ENCODE results near the gene DHCR24.

The DHCR24 gene

GRCh38 chr1:54849219-54850068 is 37.6 kb downstream of the DHCR24 start:
- H3K9me3 ChIP-seq (ENCODE audit: control insufficient read depth, insufficient read depth, low read depth, low read length), result no peaks in the 10 kb centered on the region
- CTCF ChIA-PET, result no interaction called here
- H3K27ac ChIP-seq (ENCODE audit: extremely low read depth, low read depth, low read length), result no peak overlapping the region
- no peak overlapping the region for H3K4me3 ChIP-seq (ENCODE audit: low read depth, low read length)
- POLR2A ChIA-PET, result interaction anchor here (0.5 kb wide), 1 partner anchor 924 kb away, joined by 6 read pairs; no protein-coding TSS in a partner anchor
- H3K4me1 ChIP-seq (ENCODE audit: control insufficient read depth, insufficient read depth, low read length), result no peaks in the 10 kb centered on the region
- TF ChIP-seq ZNF391 (tag by site-specific recombination; IDR thresholded peaks at IDR 0.05; ENCODE audit: borderline replicate concordance, low read depth), result no peak
- TF ChIP-seq ZNF146 (tag by site-specific recombination; IDR thresholded peaks at IDR 0.05), result no peak
- TF ChIP-seq PBX3 (CRISPR knock-in tag; IDR thresholded peaks at IDR 0.05), result no peak
- no peak for TF ChIP-seq ZBTB10 (tag by site-specific recombination; IDR thresholded peaks at IDR 0.05)
- no peak for TF ChIP-seq GLI2 (tag by site-specific recombination; IDR thresholded peaks at IDR 0.05; ENCODE audit: borderline replicate concordance, low read depth)
- no peak for TF ChIP-seq ZNF521 (tag by site-specific recombination; IDR thresholded peaks at IDR 0.05)
- no peak for TF ChIP-seq OVOL3 (tag by site-specific recombination; IDR thresholded peaks at IDR 0.05)
- no peak for TF ChIP-seq ZNF530 (tag by site-specific recombination; IDR thresholded peaks at IDR 0.05; ENCODE audit: low read depth)
- TF ChIP-seq ZNF548 (tag by site-specific recombination; IDR thresholded peaks at IDR 0.05), result no peak
- no peak for TF ChIP-seq ZNF621 (tag by site-specific recombination; IDR thresholded peaks at IDR 0.05)
- no peak for TF ChIP-seq ZNF654 (tag by site-specific recombination; IDR thresholded peaks at IDR 0.05; ENCODE audit: low read depth)
- TF ChIP-seq KLF9 (tag by site-specific recombination; IDR thresholded peaks at IDR 0.05; ENCODE audit: low read depth), result no peak
- peaks cover 9 to 67% of the 10 kb centered on the region in 2 experiments; a peak in 2 of 3 replicates for H3K36me3 ChIP-seq (ENCODE audit: control insufficient read depth in 2 of 2, insufficient read depth in 1 of 2, low read length in 2 of 2)

- Histone ChIP-seq H3K4me1 (ENCODE audit: control insufficient read depth, insufficient read depth, low read length) (no peaks in the 10 kb centered on the region), H3K36me3 (ENCODE audit: control insufficient read depth in 2 of 2, insufficient read depth in 1 of 2, low read length in 2 of 2) (peaks cover 8 to 56% of the 10 kb centered on the region in 2 experiments; a peak in 1 of 3 replicates), H3K9me3 (ENCODE audit: control insufficient read depth, insufficient read depth, low read depth, low read length) (no peaks in the 10 kb centered on the region), H3K27ac (ENCODE audit: extremely low read depth, low read depth, low read length) (no peak overlapping the region), H3K4me3 (ENCODE audit: low read depth, low read length) (no peak overlapping the region)
- CTCF ChIA-PET, result interaction anchor here (0.6 to 1.5 kb wide), 6 partner anchors 10 to 102 kb away, joined by 3 to 4 read pairs (median 4); no protein-coding TSS in a partner anchor
- POLR2A ChIA-PET, result interaction anchor here (0.5 kb wide), 1 partner anchor 923 kb away, joined by 6 read pairs; no protein-coding TSS in a partner anchor
- TF ChIP-seq HOXA7 (CRISPR knock-in tag; IDR thresholded peaks at IDR 0.05; ENCODE audit: borderline replicate concordance) (no peak), ZNF404 (tag by site-specific recombination; IDR thresholded peaks at IDR 0.05) (no peak), YY2 (tag by site-specific recombination; IDR thresholded peaks at IDR 0.05) (no peak), ZBTB7A (tag by site-specific recombination; IDR thresholded peaks at IDR 0.05; ENCODE audit: low read depth) (no peak), ZNF112 (tag by site-specific recombination; IDR thresholded peaks at IDR 0.05) (peak; percentile 71), ZNF18 (tag by site-specific recombination; IDR thresholded peaks at IDR 0.05) (no peak), WT1 (tag by site-specific recombination; IDR thresholded peaks at IDR 0.05) (no peak)
Observed at GRCh38 chr1:54848134-54848948, 38.7 kb downstream of the DHCR24 start.

Measured in HEK293 (cell line).